ENCODE data around the gene GNG2.

GNG2 gene

DNA sequence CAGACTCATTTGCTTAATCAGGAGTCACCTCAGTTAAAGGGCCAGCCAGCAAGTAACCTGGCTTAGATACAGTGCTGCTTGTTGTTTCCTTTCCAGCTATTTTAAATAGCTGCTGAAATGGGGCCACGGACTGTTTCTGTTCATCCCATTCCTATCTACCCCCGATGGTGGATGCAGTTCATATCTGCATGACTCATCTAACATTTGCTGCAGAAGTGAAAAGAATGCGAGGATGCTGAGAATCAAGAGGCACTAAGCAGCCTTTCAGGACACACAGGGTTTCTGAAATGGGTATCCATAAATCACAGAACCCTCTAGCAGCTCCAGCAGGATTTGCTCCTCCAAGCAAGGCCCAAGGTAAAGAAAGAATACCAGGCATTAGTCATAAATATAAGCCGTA is 68.8 kb downstream of the GNG2 start:
- Histone ChIP-seq H3K9ac (ENCODE audit: low read depth, low read length) (no peak overlapping the region), H3K9me3 (ENCODE audit: control insufficient read depth, insufficient read depth, low read length) (no peaks in the 10 kb centered on the region), H3K36me3 (ENCODE audit: insufficient read depth, low read length) (no peaks in the 10 kb centered on the region), H3K4me1 (ENCODE audit: insufficient read depth, low read length) (no peaks in the 10 kb centered on the region)

- no peak overlapping the region for H3K9ac ChIP-seq (ENCODE audit: low read depth, low read length)
- no peaks in the 10 kb centered on the region for H3K4me1 ChIP-seq (ENCODE audit: insufficient read depth, low read length)
- no peaks in the 10 kb centered on the region for H3K36me3 ChIP-seq (ENCODE audit: insufficient read depth, low read length)
- no peaks in the 10 kb centered on the region for H3K9me3 ChIP-seq (ENCODE audit: control insufficient read depth, insufficient read depth, low read length)
Measured at GRCh38 chr14:51929910-51930682, 69.7 kb downstream of the GNG2 start.

DNA sequence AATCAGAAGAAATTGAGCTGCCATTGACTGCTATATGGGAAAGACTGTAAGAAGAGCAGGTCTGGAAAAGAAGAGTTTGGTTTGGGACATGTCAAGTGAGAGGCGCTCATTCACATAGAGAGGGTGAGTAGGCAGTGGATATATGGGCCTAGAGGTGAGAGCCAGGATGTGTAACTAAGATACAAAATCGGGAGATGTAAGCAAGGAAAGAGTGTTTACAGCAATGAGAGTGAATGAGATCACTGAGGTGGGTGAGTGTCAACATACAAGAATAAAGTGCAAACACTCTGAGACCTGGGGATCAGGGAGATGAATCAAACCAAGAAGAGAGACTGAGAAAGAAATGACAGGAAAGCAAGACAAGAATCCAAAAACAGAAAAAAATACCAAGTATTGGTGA is 70.9 kb downstream of the GNG2 start:
- Histone ChIP-seq H3K9ac (ENCODE audit: low read depth, low read length) (no peak overlapping the region), H3K36me3 (ENCODE audit: insufficient read depth, low read length) (no peaks in the 10 kb centered on the region), H3K4me1 (ENCODE audit: insufficient read depth, low read length) (no peaks in the 10 kb centered on the region), H3K9me3 (ENCODE audit: control insufficient read depth, insufficient read depth, low read length) (no peaks in the 10 kb centered on the region)

DNA sequence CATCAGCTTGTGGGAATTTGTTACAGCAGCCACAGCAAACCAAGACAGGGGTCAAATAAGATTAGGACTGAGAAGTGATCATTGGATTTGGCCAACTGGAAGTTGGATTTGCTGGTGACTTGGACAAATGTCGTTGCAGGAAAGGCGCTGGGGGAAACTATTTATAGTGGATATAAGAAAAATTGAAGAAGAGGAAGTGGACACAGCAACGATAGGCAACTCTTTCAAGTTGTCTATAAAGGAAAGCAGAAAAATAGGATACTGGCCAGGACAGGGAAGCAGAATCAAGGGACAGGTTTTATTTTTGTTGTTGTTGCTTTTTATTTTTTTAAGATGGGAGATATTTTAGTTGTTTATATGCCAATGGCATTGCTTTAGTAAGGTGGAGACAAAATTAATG is 72.8 kb downstream of the GNG2 start:
- no peaks in the 10 kb centered on the region for H3K9me3 ChIP-seq (ENCODE audit: control insufficient read depth, insufficient read depth, low read length)
- H3K9ac ChIP-seq (ENCODE audit: low read depth, low read length) = no peak overlapping the region
- H3K36me3 ChIP-seq (ENCODE audit: insufficient read depth, low read length) = no peaks in the 10 kb centered on the region
- no peaks in the 10 kb centered on the region for H3K4me1 ChIP-seq (ENCODE audit: insufficient read depth, low read length)

GRCh38 chr14:51938137-51938536 is 77.7 kb downstream of the GNG2 start:
- H3K9me3 ChIP-seq (ENCODE audit: control insufficient read depth, insufficient read depth, low read length) = no peaks in the 10 kb centered on the region
- H3K36me3 ChIP-seq (ENCODE audit: insufficient read depth, low read length) = no peaks in the 10 kb centered on the region
- H3K9ac ChIP-seq (ENCODE audit: low read depth, low read length) = no peak overlapping the region
- peaks cover 4% of the 10 kb centered on the region; the same call in 1 of the 2 replicates for H3K4me1 ChIP-seq (ENCODE audit: insufficient read depth, low read length)

DNA sequence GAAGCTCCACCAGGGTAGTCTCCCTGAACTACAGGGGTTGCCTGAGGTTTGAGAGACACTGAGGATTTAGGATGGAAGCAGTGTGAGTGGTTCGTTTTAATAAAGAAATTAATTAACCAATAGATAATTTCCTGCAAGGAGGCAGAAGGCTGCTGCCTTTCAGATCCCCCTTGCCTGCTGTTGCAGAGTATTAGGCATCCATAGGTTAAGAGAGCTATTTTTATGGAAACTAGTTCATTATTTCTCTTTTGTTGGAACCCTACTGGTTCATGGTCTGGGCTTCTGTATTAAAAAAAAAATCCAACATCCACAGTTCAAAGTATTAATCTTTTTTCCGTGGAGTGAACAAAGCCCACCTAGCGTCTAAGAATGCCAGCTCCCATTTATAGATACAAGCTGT is 78.4 kb downstream of the GNG2 start:
- Histone ChIP-seq H3K4me1 (ENCODE audit: insufficient read depth, low read length) (peaks cover 4% of the 10 kb centered on the region; the same call in 1 of the 2 replicates), H3K9me3 (ENCODE audit: control insufficient read depth, insufficient read depth, low read length) (no peaks in the 10 kb centered on the region), H3K9ac (ENCODE audit: low read depth, low read length) (no peak overlapping the region), H3K36me3 (ENCODE audit: insufficient read depth, low read length) (no peaks in the 10 kb centered on the region)

DNA sequence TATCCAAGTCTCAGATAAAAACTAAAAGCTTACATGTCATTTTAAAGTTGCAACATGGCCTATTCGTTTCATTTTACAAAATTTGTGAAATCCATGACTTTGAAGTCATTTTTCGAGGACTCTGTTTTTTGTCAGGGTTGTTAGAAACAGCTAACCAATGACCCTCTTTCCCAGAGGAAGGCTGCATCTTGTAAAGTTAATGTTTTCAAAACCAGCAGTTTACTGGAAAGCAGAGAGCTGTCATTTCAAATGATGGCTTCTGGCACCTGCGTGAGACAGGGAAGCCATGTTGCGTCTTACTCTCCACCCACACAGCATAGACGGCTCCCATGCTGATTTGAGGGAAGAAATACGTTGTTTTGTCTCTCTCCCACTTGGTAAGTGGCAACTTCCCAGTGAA is 78.8 kb downstream of the GNG2 start:
- Histone ChIP-seq H3K36me3 (ENCODE audit: insufficient read depth, low read length) (no peaks in the 10 kb centered on the region), H3K9ac (ENCODE audit: low read depth, low read length) (no peak overlapping the region)

DNA sequence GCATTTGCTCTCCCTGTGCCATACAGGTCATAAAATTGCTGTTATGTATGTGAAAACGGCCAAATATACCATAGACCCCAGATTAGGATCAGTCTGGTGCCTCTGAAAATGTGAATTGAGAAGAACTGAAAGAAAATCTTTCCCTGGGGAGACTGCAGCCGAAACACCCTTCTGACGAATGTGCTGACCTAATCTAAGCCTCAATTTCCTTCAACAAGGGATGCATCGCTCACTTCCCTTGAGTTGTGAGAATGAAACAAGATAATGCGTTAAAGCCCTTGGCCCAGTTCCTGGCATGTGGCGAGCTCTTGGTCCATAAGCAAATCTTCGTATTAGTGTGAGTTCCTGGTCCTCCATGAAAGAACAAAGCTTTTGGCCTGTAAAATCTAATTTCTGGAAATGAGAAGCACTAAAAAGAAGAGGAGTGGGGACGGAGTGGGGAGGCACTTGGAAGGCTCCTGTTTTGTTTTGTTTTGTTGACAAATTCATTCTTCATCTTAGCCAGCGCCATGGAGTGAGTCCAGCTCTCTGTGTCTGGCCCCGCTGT is 79.4 kb downstream of the GNG2 start:
- H3K9me3 ChIP-seq (ENCODE audit: control insufficient read depth, insufficient read depth, low read length) = no peaks in the 10 kb centered on the region
- no peak overlapping the region for H3K9ac ChIP-seq (ENCODE audit: low read depth, low read length)
- peaks cover 4% of the 10 kb centered on the region; the same call in 1 of the 2 replicates for H3K4me1 ChIP-seq (ENCODE audit: insufficient read depth, low read length)
- no peaks in the 10 kb centered on the region for H3K36me3 ChIP-seq (ENCODE audit: insufficient read depth, low read length)

More for the DNA sequence above, 78.8 kb downstream of the GNG2 start:
- Histone ChIP-seq H3K4me1 (ENCODE audit: insufficient read depth, low read length) (peaks cover 4% of the 10 kb centered on the region; the same call in 1 of the 2 replicates), H3K9me3 (ENCODE audit: control insufficient read depth, insufficient read depth, low read length) (no peaks in the 10 kb centered on the region)

GRCh38 chr14:51942971-51943370 is 82.6 kb downstream of the GNG2 start:
- Histone ChIP-seq H3K9me3 (ENCODE audit: control insufficient read depth, insufficient read depth, low read length) (no peaks in the 10 kb centered on the region), H3K9ac (ENCODE audit: low read depth, low read length) (no peak overlapping the region), H3K4me1 (ENCODE audit: insufficient read depth, low read length) (peaks cover 4% of the 10 kb centered on the region; the same call in 1 of the 2 replicates), H3K36me3 (ENCODE audit: insufficient read depth, low read length) (no peaks in the 10 kb centered on the region; the same call in 1 of the 2 replicates)

DNA sequence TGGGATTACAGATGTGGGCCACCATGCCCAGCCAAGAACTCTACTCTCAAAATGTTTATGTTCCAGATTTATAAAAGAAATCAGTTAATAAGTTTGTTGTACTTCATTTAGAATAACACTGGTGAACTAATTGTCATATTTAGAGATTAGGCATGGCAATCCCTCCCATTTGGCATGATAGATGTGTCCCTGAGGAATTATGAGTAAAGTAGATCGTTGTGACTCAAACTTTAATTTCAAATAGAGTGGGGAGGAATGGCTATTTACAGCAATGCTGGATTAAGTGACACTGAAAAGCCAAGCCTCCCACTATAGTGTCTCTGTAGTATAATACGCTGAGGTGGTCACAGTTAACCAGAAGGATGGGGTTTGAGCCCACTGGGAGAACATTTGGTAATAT is 89.6 kb downstream of the GNG2 start:
- H3K4me1 ChIP-seq (ENCODE audit: insufficient read depth, low read length) = no peaks in the 10 kb centered on the region
- H3K9me3 ChIP-seq (ENCODE audit: control insufficient read depth, insufficient read depth, low read length) = no peaks in the 10 kb centered on the region
- H3K36me3 ChIP-seq (ENCODE audit: insufficient read depth, low read length) = no peaks in the 10 kb centered on the region; the same call in 1 of the 2 replicates

GRCh38 chr14:51951656-51952055 is 91.2 kb downstream of the GNG2 start:
- Histone ChIP-seq H3K9ac (ENCODE audit: low read depth, low read length) (no peak overlapping the region), H3K36me3 (ENCODE audit: insufficient read depth, low read length) (no peaks in the 10 kb centered on the region), H3K4me1 (ENCODE audit: insufficient read depth, low read length) (no peaks in the 10 kb centered on the region), H3K9me3 (ENCODE audit: control insufficient read depth, insufficient read depth, low read length) (no peaks in the 10 kb centered on the region)

More for the DNA sequence above, 89.6 kb downstream of the GNG2 start:
- no peak overlapping the region for H3K9ac ChIP-seq (ENCODE audit: low read depth, low read length)

- no peaks in the 10 kb centered on the region for H3K9me3 ChIP-seq (ENCODE audit: control insufficient read depth, insufficient read depth, low read length)
- H3K36me3 ChIP-seq (ENCODE audit: insufficient read depth, low read length) = no peaks in the 10 kb centered on the region
- H3K9ac ChIP-seq (ENCODE audit: low read depth, low read length) = no peak overlapping the region
- H3K4me1 ChIP-seq (ENCODE audit: insufficient read depth, low read length) = no peaks in the 10 kb centered on the region
Measured at GRCh38 chr14:51954031-51954430, 93.6 kb downstream of the GNG2 start.

GRCh38 chr14:51954657-51955056 is 94.2 kb downstream of the GNG2 start:
- no peak overlapping the region for H3K9ac ChIP-seq (ENCODE audit: low read depth, low read length)
- H3K4me1 ChIP-seq (ENCODE audit: insufficient read depth, low read length) = no peaks in the 10 kb centered on the region
- no peaks in the 10 kb centered on the region; the same call in 1 of the 2 replicates for H3K36me3 ChIP-seq (ENCODE audit: insufficient read depth, low read length)
- no peaks in the 10 kb centered on the region for H3K9me3 ChIP-seq (ENCODE audit: control insufficient read depth, insufficient read depth, low read length)

GRCh38 chr14:51957950-51958349 is 97.5 kb downstream of the GNG2 start:
- Histone ChIP-seq H3K9me3 (ENCODE audit: control insufficient read depth, insufficient read depth, low read length) (no peaks in the 10 kb centered on the region), H3K36me3 (ENCODE audit: insufficient read depth, low read length) (no peaks in the 10 kb centered on the region; the same call in 1 of the 2 replicates), H3K9ac (ENCODE audit: low read depth, low read length) (no peak overlapping the region), H3K4me1 (ENCODE audit: insufficient read depth, low read length) (no peaks in the 10 kb centered on the region)

DNA sequence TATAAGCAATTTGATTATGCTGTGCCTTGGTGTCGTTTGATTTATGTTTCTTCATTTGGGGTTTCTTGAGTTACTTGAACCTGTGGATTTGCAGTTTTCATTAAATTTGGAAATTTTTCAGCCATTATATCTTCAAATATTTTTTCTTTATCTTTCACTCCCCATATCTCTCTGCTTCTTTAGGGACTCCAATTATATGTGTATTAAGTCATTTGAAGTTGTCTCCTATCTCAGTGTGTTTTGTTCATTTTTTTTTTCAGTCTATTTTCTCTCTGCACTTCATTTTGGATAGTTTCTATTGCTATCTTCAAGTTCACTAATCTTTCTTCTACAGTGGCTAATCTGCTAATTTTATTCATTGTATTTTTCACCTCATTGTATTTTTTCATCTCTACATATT is 99.5 kb downstream of the GNG2 start:
- H3K9ac ChIP-seq (ENCODE audit: low read depth, low read length) = no peak overlapping the region
- no peaks in the 10 kb centered on the region for H3K4me1 ChIP-seq (ENCODE audit: insufficient read depth, low read length)
- H3K36me3 ChIP-seq (ENCODE audit: insufficient read depth, low read length) = no peaks in the 10 kb centered on the region; the same call in 1 of the 2 replicates
- no peaks in the 10 kb centered on the region for H3K9me3 ChIP-seq (ENCODE audit: control insufficient read depth, insufficient read depth, low read length)

Data from ES-I3 (cell line).